Measurements from ENCODE around the gene PSMD7.
"Not testable (repeated sequence)": the region's sequence is repeated elsewhere in the genome, so short reads cannot be mapped to it uniquely, and the experiment has no call there.

The PSMD7 gene

GRCh38 chr16:74297145-74297665 is 591 bp downstream of the PSMD7 start:
- DNase-seq = peak; percentile 26 to 31

GRCh38 chr16:74298104-74298503 is 1.5 kb downstream of the PSMD7 start:
- no peak for DNase-seq

- DNase-seq = no peak
Observed at GRCh38 chr16:74302341-74302740, 5.7 kb downstream of the PSMD7 start.

- no peak for DNase-seq
Observed at GRCh38 chr16:74304164-74304834, 7.7 kb downstream of the PSMD7 start.

GRCh38 chr16:74304835-74305176 is 8.2 kb downstream of the PSMD7 start:
- no peak for DNase-seq

GRCh38 chr16:74305281-74305680 is 8.7 kb downstream of the PSMD7 start:
- no peak for DNase-seq

- no peak for DNase-seq
Observed at GRCh38 chr16:74305978-74306784, 9.6 kb downstream of the PSMD7 start.

GRCh38 chr16:74307383-74307782 is 10.8 kb downstream of the PSMD7 start:
- DNase-seq = no peak

- DNase-seq = peak in 1 of 2 donors; percentile 11
Observed at GRCh38 chr16:74309789-74310781, 13.5 kb downstream of the PSMD7 start.

GRCh38 chr16:74315059-74315458 is 18.4 kb downstream of the PSMD7 start:
- DNase-seq = no peak

- no peak for DNase-seq
Observed at GRCh38 chr16:74320707-74321106, 24.1 kb downstream of the PSMD7 start.

GRCh38 chr16:74321356-74321755 is 24.7 kb downstream of the PSMD7 start:
- DNase-seq = no peak

GRCh38 chr16:74322301-74322710 is 25.7 kb downstream of the PSMD7 start:
- no peak for DNase-seq

- not testable (repeated sequence) for DNase-seq
Observed at GRCh38 chr16:74324777-74325176, 28.2 kb downstream of the PSMD7 start.

GRCh38 chr16:74325641-74326040 is 29.0 kb downstream of the PSMD7 start:
- no peak for DNase-seq

GRCh38 chr16:74328346-74328745 is 31.7 kb downstream of the PSMD7 start:
- DNase-seq = not testable (repeated sequence)

GRCh38 chr16:74332469-74332868 is 35.9 kb downstream of the PSMD7 start:
- DNase-seq = not testable (repeated sequence)

- DNase-seq = not testable (repeated sequence)
Observed at GRCh38 chr16:74337506-74337905, 40.9 kb downstream of the PSMD7 start.

- DNase-seq = not testable (repeated sequence)
Observed at GRCh38 chr16:74339226-74339625, 42.6 kb downstream of the PSMD7 start.

GRCh38 chr16:74353038-74353437 is 56.4 kb downstream of the PSMD7 start:
- DNase-seq = not testable (repeated sequence)

Data from stimulated activated CD4-positive, alpha-beta T cell treated with anti-CD3 and anti-CD28 coated beads, Interleukin-2, amount 100 ng/mL, for 48 hours (primary cell).